Neural progenitor cell (in vitro differentiated cells): Measurements from ENCODE around the gene CASTOR2. TPM values are rescaled to one million over a fixed set of nuclear protein-coding genes. Genes with fewer than 3 reads are reported as not detected.

Experiments
- DNase-seq: peaks from one replicate; pipeline ENCODE4 v3.0.0-alpha.2; 2016; ENCODE audit warnings: low spot score
- H2AFZ ChIP-seq: fragments of 200-600 bp; sonication (generic); replicated peaks from 2 replicates; pipeline ENCODE4 v1.6.1; 2016; ENCODE audit warnings: antibody characterized with exemption
- H3F3A ChIP-seq: fragments of 200-600 bp; sonication (generic); 2 replicates; pipeline ENCODE4 v1.6.1; 2016; ENCODE audit warnings: antibody characterized with exemption, low read depth
- H3K27ac ChIP-seq: fragments of 200-600 bp; sonication (generic); 2 replicates; pipeline ENCODE4 v1.5.1; 2016; ENCODE audit warnings: mild to moderate bottlenecking
- H3K27me3 ChIP-seq: fragments of 200-600 bp; sonication (generic); 2 replicates; pipeline ENCODE4 v1.6.1; 2016; ENCODE audit warnings: mild to moderate bottlenecking, moderate library complexity
- H3K36me3 ChIP-seq: fragments of 200-600 bp; sonication (generic); 2 replicates; pipeline ENCODE4 v1.5.1; 2016
- H3K4me1 ChIP-seq: fragments of 200-600 bp; sonication (generic); 2 replicates; pipeline ENCODE4 v1.6.1; 2016; ENCODE audit warnings: mixed run types
- H3K4me2 ChIP-seq: fragments of 200-600 bp; sonication (generic); 2 replicates; pipeline ENCODE4 v1.6.1; 2016
- H3K4me3 ChIP-seq: fragments of 200-600 bp; sonication (generic); 2 replicates; pipeline ENCODE4 v1.5.1; 2016
- H3K79me2 ChIP-seq: fragments of 200-600 bp; sonication (generic); 2 replicates; pipeline ENCODE4 v1.6.1; 2016; ENCODE audit warnings: low read depth
- H3K9ac ChIP-seq: fragments of 200-600 bp; sonication (generic); 2 replicates; pipeline ENCODE4 v1.6.1; 2016
- H3K9me3 ChIP-seq: fragments of 200-600 bp; sonication (generic); 2 replicates; pipeline ENCODE4 v1.5.1; 2016; ENCODE audit warnings: low read depth
- H4K20me1 ChIP-seq: fragments of 200-600 bp; sonication (generic); 2 replicates; pipeline ENCODE4 v1.6.1; 2016; ENCODE audit warnings: low read depth
- H3K27ac Mint-ChIP-seq: 3 replicates; pipeline ENCODE4 v1.8.0; 2021; ENCODE audit warnings: mixed read lengths
- H3K27me3 Mint-ChIP-seq: 2 replicates; pipeline ENCODE4 v1.8.0; 2022; ENCODE audit warnings: low read depth, mild to moderate bottlenecking, inconsistent platforms, moderate library complexity, mixed read lengths; ENCODE audit not compliant: insufficient read depth
- H3K36me3 Mint-ChIP-seq: 3 replicates; pipeline ENCODE4 v1.8.0; 2021; ENCODE audit warnings: mixed read lengths
- H3K4me1 Mint-ChIP-seq: 3 replicates; pipeline ENCODE4 v1.8.0; 2021; ENCODE audit warnings: mixed read lengths
- H3K4me3 Mint-ChIP-seq: 3 replicates; pipeline ENCODE4 v1.8.0; 2021; ENCODE audit warnings: mild to moderate bottlenecking, moderate library complexity, mixed read lengths
- H3K9me3 Mint-ChIP-seq: 3 replicates; pipeline ENCODE4 v1.8.0; 2020; ENCODE audit warnings: mixed read lengths
- CTCF ChIP-seq: fragments of 200-600 bp; sonication (generic); IDR thresholded peaks from 2 replicates; pipeline ENCODE4 v1.5.1; 2017; ENCODE audit warnings: antibody characterized with exemption, mild to moderate bottlenecking
- EZH2 ChIP-seq: fragments of 200-600 bp; sonication (generic); IDR thresholded peaks from 2 replicates; pipeline ENCODE4 v1.6.1; 2017; ENCODE audit warnings: antibody characterized with exemption, mild to moderate bottlenecking, moderate library complexity
- EZH2phosphoT487 ChIP-seq: fragments of 200-600 bp; sonication (generic); IDR thresholded peaks from 2 replicates; pipeline ENCODE4 v1.6.1; 2017; ENCODE audit warnings: antibody characterized with exemption
- total RNA-seq: library from RNA; depleted of rRNA; stranded (reverse); fragments of >200 nt; gene quantifications from 2 replicates; pipeline ENCODE4 v1.2.3, GENCODE V29; 2015; ENCODE audit warnings: low replicate concordance

The CASTOR2 gene
- total RNA-seq, 1 donor from 2014 or later: 11.7 TPM

GRCh38 chr7:75055830-75056772 lies 91.6 kb downstream of the CASTOR2 start:
- no peak overlapping the region for H3K27ac Mint-ChIP-seq
- H3K27ac ChIP-seq: no peak overlapping the region

GRCh38 chr7:75058406-75058805 lies 93.9 kb downstream of the CASTOR2 start:
- H3K4me3 Mint-ChIP-seq: no peak overlapping the region
- H3K36me3 Mint-ChIP-seq: peaks cover 33% of the 10 kb centered on the region
- H2AFZ ChIP-seq: no peak overlapping the region
- H3K4me1 Mint-ChIP-seq: no peaks in the 10 kb centered on the region
- TF ChIP-seq EZH2 (no peak), CTCF (no peak), EZH2phosphoT487 (no peak)
- H3K79me2 ChIP-seq: no peaks in the 10 kb centered on the region
- H3K4me2 ChIP-seq: no peak overlapping the region
- H3K27ac ChIP-seq: no peak overlapping the region
- H3F3A ChIP-seq: no peaks in the 10 kb centered on the region
- H3K9me3 ChIP-seq: no peaks in the 10 kb centered on the region
- H3K27me3 ChIP-seq: no peaks in the 10 kb centered on the region
- H3K27me3 Mint-ChIP-seq: no peaks in the 10 kb centered on the region
- no peaks in the 10 kb centered on the region for H3K36me3 ChIP-seq
- no peak overlapping the region for H3K9ac ChIP-seq
- H4K20me1 ChIP-seq: no peaks in the 10 kb centered on the region
- no peaks in the 10 kb centered on the region for H3K4me1 ChIP-seq
- no peak for DNase-seq
- H3K27ac Mint-ChIP-seq: no peak overlapping the region
- no peaks in the 10 kb centered on the region for H3K9me3 Mint-ChIP-seq
- no peak overlapping the region for H3K4me3 ChIP-seq

More at GRCh38 chr7:75055830-75056772, 91.6 kb downstream of the CASTOR2 start:
- Histone ChIP-seq H3K9ac (no peak overlapping the region), H3K27me3 (no peaks in the 10 kb centered on the region), H2AFZ (no peak overlapping the region), H3K4me2 (no peak overlapping the region), H3K9me3 (no peaks in the 10 kb centered on the region), H3F3A (no peaks in the 10 kb centered on the region), H3K79me2 (no peaks in the 10 kb centered on the region), H4K20me1 (no peaks in the 10 kb centered on the region), H3K4me3 (no peak overlapping the region), H3K36me3 (no peaks in the 10 kb centered on the region), H3K4me1 (no peaks in the 10 kb centered on the region)
- DNase-seq: no peak
- no peak overlapping the region for H3K4me3 Mint-ChIP-seq
- H3K4me1 Mint-ChIP-seq: no peaks in the 10 kb centered on the region
- H3K36me3 Mint-ChIP-seq: peaks cover 29% of the 10 kb centered on the region
- no peaks in the 10 kb centered on the region for H3K9me3 Mint-ChIP-seq
- no peaks in the 10 kb centered on the region for H3K27me3 Mint-ChIP-seq
- TF ChIP-seq CTCF (no peak), EZH2phosphoT487 (no peak), EZH2 (no peak)

GRCh38 chr7:75064291-75064690 lies 99.8 kb downstream of the CASTOR2 start:
- DNase-seq: no peak
- Histone ChIP-seq H3K27me3 (no peaks in the 10 kb centered on the region), H3K9ac (no peak overlapping the region), H3K9me3 (no peaks in the 10 kb centered on the region), H3K36me3 (no peaks in the 10 kb centered on the region), H3K4me2 (no peak overlapping the region), H4K20me1 (no peaks in the 10 kb centered on the region), H3K27ac (no peak overlapping the region), H2AFZ (no peak overlapping the region), H3F3A (no peaks in the 10 kb centered on the region), H3K79me2 (no peaks in the 10 kb centered on the region), H3K4me3 (no peak overlapping the region), H3K4me1 (no peaks in the 10 kb centered on the region)
- TF ChIP-seq EZH2 (no peak), EZH2phosphoT487 (no peak)
- H3K9me3 Mint-ChIP-seq: no peaks in the 10 kb centered on the region
- H3K27me3 Mint-ChIP-seq: peaks cover 2% of the 10 kb centered on the region
- H3K36me3 Mint-ChIP-seq: peaks cover 28% of the 10 kb centered on the region
- H3K27ac Mint-ChIP-seq: no peak overlapping the region
- H3K4me3 Mint-ChIP-seq: no peak overlapping the region
- H3K4me1 Mint-ChIP-seq: no peaks in the 10 kb centered on the region

GRCh38 chr7:75064801-75065200 lies 100.3 kb downstream of the CASTOR2 start:
- Mint-ChIP-seq H3K36me3 (peaks cover 29% of the 10 kb centered on the region), H3K27me3 (peaks cover 2% of the 10 kb centered on the region)

More at GRCh38 chr7:75064801-75065200, 100.3 kb downstream of the CASTOR2 start:
- H3K27ac ChIP-seq: no peak overlapping the region
- no peak overlapping the region for H3K27ac Mint-ChIP-seq
- no peaks in the 10 kb centered on the region for H3K36me3 ChIP-seq
- no peaks in the 10 kb centered on the region for H3K9me3 ChIP-seq
- no peak overlapping the region for H3K9ac ChIP-seq
- no peaks in the 10 kb centered on the region for H3K4me1 Mint-ChIP-seq
- no peaks in the 10 kb centered on the region for H3K79me2 ChIP-seq
- no peaks in the 10 kb centered on the region for H4K20me1 ChIP-seq
- H3K9me3 Mint-ChIP-seq: no peaks in the 10 kb centered on the region
- H2AFZ ChIP-seq: no peak overlapping the region
- no peaks in the 10 kb centered on the region for H3F3A ChIP-seq
- no peaks in the 10 kb centered on the region for H3K4me1 ChIP-seq
- no peak overlapping the region for H3K4me2 ChIP-seq
- no peak overlapping the region for H3K4me3 ChIP-seq
- no peak overlapping the region for H3K4me3 Mint-ChIP-seq
- no peaks in the 10 kb centered on the region for H3K27me3 ChIP-seq
- no peak for DNase-seq
- TF ChIP-seq EZH2 (no peak), EZH2phosphoT487 (no peak), CTCF (no peak)
